ENCODE measurements around the gene ZNHIT1. TPM values are rescaled to one million over a fixed set of nuclear protein-coding genes. Genes with fewer than 3 reads are reported as not detected.

Gene ZNHIT1
- total and polyA plus RNA-seq, 2 of the 8 experiments (the other 6 are each of a cell fraction or from before 2014, with no cell fraction given): 38.2 to 61.7 TPM

- peak in 2 of 3 experiments; percentile 83 to 91; a peak in 3 of 4 replicates for TF ChIP-seq CTCF (IDR thresholded peaks at IDR 0.05; ENCODE audit: control extremely low read depth in 1 of 3, insufficient read depth in 1 of 3, low read depth in 1 of 3, low read length in 3 of 3)
- TF ChIP-seq CTBP2 (IDR thresholded peaks at IDR 0.05; ENCODE audit: borderline replicate concordance, insufficient read depth, insufficient read length, low read length): no peak
- TF ChIP-seq JUN (IDR thresholded peaks at IDR 0.05; ENCODE audit: low read depth, low read length): no peak
- TF ChIP-seq SP2 (IDR thresholded peaks at IDR 0.05; ENCODE audit: low read length): no peak
- no peak for TF ChIP-seq TAF1 (IDR thresholded peaks at IDR 0.05; ENCODE audit: low read depth, low read length)
- TF ChIP-seq CHD2 (IDR thresholded peaks at IDR 0.05; ENCODE audit: low read length): no peak
- no peak for TF ChIP-seq CBX8 (IDR thresholded peaks at IDR 0.05; ENCODE audit: borderline replicate concordance, low read depth, low read length)
- TF ChIP-seq SIX5 (IDR thresholded peaks at IDR 0.05; ENCODE audit: low read depth, low read length): peak; percentile 95
- peak; percentile 17; the same call in 1 of the 2 replicates for TF ChIP-seq TBP (IDR thresholded peaks at IDR 0.05; ENCODE audit: low read depth, low read length)
- TF ChIP-seq POU5F1 (IDR thresholded peaks at IDR 0.05; ENCODE audit: low read depth, low read length): no peak
- no peak for TF ChIP-seq RXRA (IDR thresholded peaks at IDR 0.05; ENCODE audit: insufficient read depth, low read depth, low read length)
- no peak for TF ChIP-seq ATF3 (IDR thresholded peaks at IDR 0.05; ENCODE audit: insufficient read depth, low read depth, low read length)
- no peak for TF ChIP-seq RNF2 (IDR thresholded peaks at IDR 0.05; ENCODE audit: borderline replicate concordance, low read depth, low read length, missing control alignments, poor library complexity, severe bottlenecking)
- TF ChIP-seq SIRT6 (IDR thresholded peaks at IDR 0.05; ENCODE audit: low read length): no peak
- TF ChIP-seq SUZ12 (IDR thresholded peaks at IDR 0.05; ENCODE audit: low read length): no peak
- peak; percentile 93 to 97; a peak in 3 of 4 replicates for TF ChIP-seq SIN3A (conservative IDR thresholded peaks at IDR 0.05 in 1 of 2, IDR thresholded peaks at IDR 0.05 in 1 of 2; ENCODE audit: low read depth in 1 of 2, low read length in 2 of 2)
- no peak; the same call in 1 of the 2 replicates for TF ChIP-seq KDM5A (IDR thresholded peaks at IDR 0.05; ENCODE audit: low read length)
- no peak for TF ChIP-seq GTF2F1 (IDR thresholded peaks at IDR 0.05; ENCODE audit: borderline replicate concordance, low read depth, low read length)
- TF ChIP-seq RAD21 (IDR thresholded peaks at IDR 0.05 in 1 of 2, conservative IDR thresholded peaks at IDR 0.05 in 1 of 2; ENCODE audit: low read depth in 2 of 2, low read length in 2 of 2): peak in 1 of 2 experiments; percentile 54; a peak in 3 of 4 replicates
Measured at GRCh38 chr7:101244375-101245146, 26.6 kb downstream of the ZNHIT1 start, which contains the start of gene FIS1 (continued).
